ENCODE results near the gene DENND6A. TPM values are rescaled to one million over a fixed set of nuclear protein-coding genes. Genes with fewer than 3 reads are reported as not detected.
A peak's percentile ranks its signal among the peaks of the same experiment; 100 is the strongest.

The DENND6A gene
- total and polyA plus RNA-seq, 7 donors, result 4.5 to 11.3 (median 10.4) TPM

- Histone ChIP-seq H3K4me3 (peak overlapping the region; percentile 99), H3K27ac (peak overlapping the region; percentile 100), H3K27me3 (ENCODE audit: insufficient read depth in 3 of 3, low read length in 2 of 3) (no peaks in the 10 kb centered on the region), H3K4me1 (peaks cover 39% of the 10 kb centered on the region), H3K36me3 (ENCODE audit: insufficient read depth in 1 of 2, low read depth in 1 of 2) (no peaks in the 10 kb centered on the region), H3K9me3 (no peaks in the 10 kb centered on the region)
- 17 to 25% (median 17%) methylated on average over 19 of the region's 19 CpGs for WGBS, 3 donors
- no peak for TF ChIP-seq CTCF (IDR thresholded peaks at IDR 0.05)
- intact Hi-C loops (cut with DNase I), result loop anchor here (2.0 to 10.0 kb wide), 3 partner anchors 95 to 133 kb away; partner anchors contain the start of gene ARF4 (in 2 of the 2)
- ATAC-seq (no peak), DNase-seq (no peak)
These were observed 1.3 kb downstream of the DENND6A start for GRCh38 chr3:57691411-57692132.

GRCh38 chr3:57689367-57690053 lies 3.4 kb downstream of the DENND6A start:
- Histone ChIP-seq H3K4me3 (no peak overlapping the region), H3K36me3 (ENCODE audit: insufficient read depth in 1 of 2, low read depth in 1 of 2) (no peaks in the 10 kb centered on the region), H3K27me3 (ENCODE audit: insufficient read depth in 3 of 3, low read length in 2 of 3) (no peaks in the 10 kb centered on the region), H3K9me3 (no peaks in the 10 kb centered on the region), H3K4me1 (peaks cover 45% of the 10 kb centered on the region), H3K27ac (no peak overlapping the region)
- intact Hi-C loops (cut with DNase I), result loop anchor here (10.0 kb wide), 2 partner anchors 95 to 135 kb away; partner anchors contain the start of gene ARF4 (in 1 of the 2)
- no peak for TF ChIP-seq CTCF (IDR thresholded peaks at IDR 0.05)
- no peak for ATAC-seq
- WGBS, 3 donors, result 74 to 81% (median 78%) methylated on average over 4 of the region's 4 CpGs
- DNase-seq, result no peak

GRCh38 chr3:57688291-57688690 lies 4.6 kb downstream of the DENND6A start:
- H3K4me1 ChIP-seq, result peaks cover 45% of the 10 kb centered on the region
- DNase-seq (no peak), ATAC-seq (no peak)
- TF ChIP-seq CTCF (IDR thresholded peaks at IDR 0.05), result no peak
- H3K4me3 ChIP-seq, result no peak overlapping the region
- no peaks in the 10 kb centered on the region for H3K9me3 ChIP-seq
- H3K36me3 ChIP-seq (ENCODE audit: insufficient read depth in 1 of 2, low read depth in 1 of 2), result no peaks in the 10 kb centered on the region
- intact Hi-C loops (cut with DNase I), result no loop called here
- WGBS, 3 donors, result 74 to 84% (median 77%) methylated on average over 3 of the region's 3 CpGs
- H3K27ac ChIP-seq, result no peak overlapping the region
- H3K27me3 ChIP-seq (ENCODE audit: insufficient read depth in 3 of 3, low read length in 2 of 3), result no peaks in the 10 kb centered on the region

- peaks cover 20% of the 10 kb centered on the region for H3K4me1 ChIP-seq
- H3K36me3 ChIP-seq (ENCODE audit: insufficient read depth in 1 of 2, low read depth in 1 of 2), result peaks cover 3 to 18% of the 10 kb centered on the region in 2 donors
- intact Hi-C loops (cut with DNase I), result no loop called here
- no peak overlapping the region for H3K4me3 ChIP-seq
- ATAC-seq (no peak), DNase-seq (no peak)
- H3K9me3 ChIP-seq, result no peaks in the 10 kb centered on the region
- TF ChIP-seq CTCF (IDR thresholded peaks at IDR 0.05), result no peak
- no peaks in the 10 kb centered on the region for H3K27me3 ChIP-seq (ENCODE audit: insufficient read depth in 3 of 3, low read length in 2 of 3)
- 74 to 84% (median 83%) methylated on average over 2 of the region's 2 CpGs for WGBS, 3 donors
- no peak overlapping the region for H3K27ac ChIP-seq
These were observed 9.6 kb downstream of the DENND6A start for GRCh38 chr3:57683286-57683685.
